ENCODE measurements around the gene TRAK1. TPM values are rescaled to one million over a fixed set of nuclear protein-coding genes. Genes with fewer than 3 reads are reported as not detected.

The TRAK1 gene
- polyA plus RNA-seq, 1 donor (not counting 4 experiments of a cell fraction or from before 2014, with no cell fraction given) = 58.2 TPM

DNA sequence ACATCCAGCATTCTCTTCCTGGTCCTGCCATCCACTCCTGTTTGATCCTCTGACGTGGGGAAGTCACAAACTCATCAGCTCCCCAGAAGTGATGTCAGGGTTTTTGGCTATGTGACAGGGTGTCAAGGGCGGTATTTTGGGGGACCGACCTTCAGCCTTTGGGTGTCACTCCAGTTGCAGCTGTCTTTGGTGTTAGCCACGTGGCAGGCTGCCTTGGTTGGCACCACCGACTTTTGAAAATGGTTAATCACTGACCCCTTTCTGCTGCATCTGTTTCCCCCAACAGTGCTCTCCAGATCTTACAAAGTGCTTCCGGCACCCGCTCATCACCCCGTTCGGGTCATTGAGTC, 86.6 kb downstream of the TRAK1 start:
- TF ChIP-seq, protein P1, sequence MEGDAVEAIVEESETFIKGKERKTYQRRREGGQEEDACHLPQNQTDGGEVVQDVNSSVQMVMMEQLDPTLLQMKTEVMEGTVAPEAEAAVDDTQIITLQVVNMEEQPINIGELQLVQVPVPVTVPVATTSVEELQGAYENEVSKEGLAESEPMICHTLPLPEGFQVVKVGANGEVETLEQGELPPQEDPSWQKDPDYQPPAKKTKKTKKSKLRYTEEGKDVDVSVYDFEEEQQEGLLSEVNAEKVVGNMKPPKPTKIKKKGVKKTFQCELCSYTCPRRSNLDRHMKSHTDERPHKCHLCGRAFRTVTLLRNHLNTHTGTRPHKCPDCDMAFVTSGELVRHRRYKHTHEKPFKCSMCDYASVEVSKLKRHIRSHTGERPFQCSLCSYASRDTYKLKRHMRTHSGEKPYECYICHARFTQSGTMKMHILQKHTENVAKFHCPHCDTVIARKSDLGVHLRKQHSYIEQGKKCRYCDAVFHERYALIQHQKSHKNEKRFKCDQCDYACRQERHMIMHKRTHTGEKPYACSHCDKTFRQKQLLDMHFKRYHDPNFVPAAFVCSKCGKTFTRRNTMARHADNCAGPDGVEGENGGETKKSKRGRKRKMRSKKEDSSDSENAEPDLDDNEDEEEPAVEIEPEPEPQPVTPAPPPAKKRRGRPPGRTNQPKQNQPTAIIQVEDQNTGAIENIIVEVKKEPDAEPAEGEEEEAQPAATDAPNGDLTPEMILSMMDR (optimal IDR thresholded peaks at IDR 0.05 in 1 of 3, IDR thresholded peaks at IDR 0.05 in 1 of 3, conservative IDR thresholded peaks at IDR 0.05 in 1 of 3; ENCODE audit: extremely low read depth in 1 of 3, insufficient read depth in 2 of 3, low read length in 3 of 3) = no peak
- no peak for TF ChIP-seq EZH2 (IDR thresholded peaks at IDR 0.05; ENCODE audit: low read length)
- H3K9me3 ChIP-seq (ENCODE audit: control insufficient read depth, low read depth, low read length) = no peaks in the 10 kb centered on the region
- H3K79me2 ChIP-seq (ENCODE audit: control insufficient read depth, insufficient read depth, low read length) = peaks cover 69% of the 10 kb centered on the region
- H4K20me1 ChIP-seq (ENCODE audit: control insufficient read depth, extremely low read depth, insufficient read depth, low read length) = peaks cover 6% of the 10 kb centered on the region
- H3K4me3 ChIP-seq (ENCODE audit: control insufficient read depth in 2 of 3, extremely low read depth in 1 of 3, insufficient read depth in 2 of 3, low read depth in 1 of 3, low read length in 3 of 3) = no peak overlapping the region
- H3K27me3 ChIP-seq (ENCODE audit: control insufficient read depth, extremely low read depth, insufficient read depth, low read length) = no peaks in the 10 kb centered on the region
- H3K9me1 ChIP-seq (ENCODE audit: control insufficient read depth, extremely low read depth, insufficient read depth, low read length) = peaks cover 3% of the 10 kb centered on the region
- no peak overlapping the region for H3K9ac ChIP-seq (ENCODE audit: control insufficient read depth, extremely low read depth, insufficient read depth, low read length)
- DNase-seq (ENCODE audit: low read depth, low spot score) (no peak), FAIRE-seq (no peak)
- no peak overlapping the region for H3K27ac ChIP-seq (ENCODE audit: control insufficient read depth, insufficient read depth, low read length)
- no peak overlapping the region for H2AFZ ChIP-seq (ENCODE audit: control insufficient read depth, low read length)
- H3K36me3 ChIP-seq (ENCODE audit: control insufficient read depth in 2 of 2, extremely low read depth in 1 of 2, insufficient read depth in 2 of 2, low read length in 2 of 2) = peaks cover 4% of the 10 kb centered on the region in 2 experiments
- peaks cover 27% of the 10 kb centered on the region for H3K4me1 ChIP-seq (ENCODE audit: control insufficient read depth, extremely low read depth, insufficient read depth, low read length)
- dilution Hi-C loops (cut with MboI; ENCODE audit: extremely low pct_ligation_motif_present, low sequenced_read_pairs) = no loop called here
- no peak overlapping the region for H3K4me2 ChIP-seq (ENCODE audit: control insufficient read depth, extremely low read depth, insufficient read depth, low read depth, low read length)

DNA sequence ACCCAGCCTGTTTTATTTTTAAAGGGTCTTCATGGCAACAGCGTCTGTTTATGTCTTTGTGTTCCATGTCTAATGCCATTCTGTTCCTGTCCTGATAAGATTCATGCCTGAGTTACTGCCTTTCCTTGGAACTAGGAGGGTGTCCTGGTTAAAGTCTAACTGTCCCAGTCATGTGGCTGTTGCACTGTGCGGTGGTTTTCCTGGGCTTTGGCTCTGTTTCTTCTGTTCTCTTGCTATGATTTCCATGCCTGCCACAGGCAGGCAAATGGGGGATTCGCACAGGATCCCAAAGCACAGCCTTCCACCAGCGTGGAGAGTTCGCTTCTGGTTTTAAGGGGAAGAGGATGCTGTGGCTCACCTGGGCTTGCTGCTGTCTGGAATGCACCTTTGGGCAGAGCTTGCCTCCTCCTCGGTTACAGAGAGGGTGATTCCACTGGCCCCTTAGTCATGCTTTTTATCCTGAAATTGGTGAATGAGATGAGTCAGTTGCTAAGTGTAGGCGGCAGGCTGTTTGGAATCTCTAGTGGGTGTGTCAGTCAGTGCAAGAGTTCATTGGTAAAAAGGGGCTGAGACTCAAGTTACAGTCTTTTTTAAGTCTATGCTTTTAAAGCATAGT, 88.1 kb downstream of the TRAK1 start:
- Histone ChIP-seq H3K4me1 (ENCODE audit: control insufficient read depth, extremely low read depth, insufficient read depth, low read length) (peaks cover 27% of the 10 kb centered on the region), H4K20me1 (ENCODE audit: control insufficient read depth, extremely low read depth, insufficient read depth, low read length) (peaks cover 2% of the 10 kb centered on the region), H3K9ac (ENCODE audit: control insufficient read depth, extremely low read depth, insufficient read depth, low read length) (peak overlapping the region; percentile 52), H3K36me3 (ENCODE audit: control insufficient read depth in 2 of 2, extremely low read depth in 1 of 2, insufficient read depth in 2 of 2, low read length in 2 of 2) (peaks cover 2 to 4% of the 10 kb centered on the region in 2 experiments), H3K9me3 (ENCODE audit: control insufficient read depth, low read depth, low read length) (no peaks in the 10 kb centered on the region), H3K27ac (ENCODE audit: control insufficient read depth, insufficient read depth, low read length) (peak overlapping the region; percentile 77), H3K9me1 (ENCODE audit: control insufficient read depth, extremely low read depth, insufficient read depth, low read length) (peaks cover 3% of the 10 kb centered on the region), H3K79me2 (ENCODE audit: control insufficient read depth, insufficient read depth, low read length) (peaks cover 64% of the 10 kb centered on the region), H3K4me2 (ENCODE audit: control insufficient read depth, extremely low read depth, insufficient read depth, low read depth, low read length) (peak overlapping the region; percentile 61), H3K27me3 (ENCODE audit: control insufficient read depth, extremely low read depth, insufficient read depth, low read length) (no peaks in the 10 kb centered on the region), H3K4me3 (ENCODE audit: control insufficient read depth in 2 of 3, extremely low read depth in 1 of 3, insufficient read depth in 2 of 3, low read depth in 1 of 3, low read length in 3 of 3) (no peak overlapping the region), H2AFZ (ENCODE audit: control insufficient read depth, low read length) (no peak overlapping the region)
- dilution Hi-C loops (cut with MboI; ENCODE audit: extremely low pct_ligation_motif_present, low sequenced_read_pairs) = no loop called here
- TF ChIP-seq, protein P1 (optimal IDR thresholded peaks at IDR 0.05 in 1 of 3, IDR thresholded peaks at IDR 0.05 in 1 of 3, conservative IDR thresholded peaks at IDR 0.05 in 1 of 3; ENCODE audit: extremely low read depth in 1 of 3, insufficient read depth in 2 of 3, low read length in 3 of 3) = no peak
- TF ChIP-seq EZH2 (IDR thresholded peaks at IDR 0.05; ENCODE audit: low read length) = no peak
- DNase-seq (ENCODE audit: low read depth, low spot score) = peak; percentile 76
- FAIRE-seq = peak; percentile 90
